ENCODE data around the gene ZNF787.
A peak's percentile ranks its signal among the peaks of the same experiment; 100 is the strongest.

The ZNF787 gene

DNA sequence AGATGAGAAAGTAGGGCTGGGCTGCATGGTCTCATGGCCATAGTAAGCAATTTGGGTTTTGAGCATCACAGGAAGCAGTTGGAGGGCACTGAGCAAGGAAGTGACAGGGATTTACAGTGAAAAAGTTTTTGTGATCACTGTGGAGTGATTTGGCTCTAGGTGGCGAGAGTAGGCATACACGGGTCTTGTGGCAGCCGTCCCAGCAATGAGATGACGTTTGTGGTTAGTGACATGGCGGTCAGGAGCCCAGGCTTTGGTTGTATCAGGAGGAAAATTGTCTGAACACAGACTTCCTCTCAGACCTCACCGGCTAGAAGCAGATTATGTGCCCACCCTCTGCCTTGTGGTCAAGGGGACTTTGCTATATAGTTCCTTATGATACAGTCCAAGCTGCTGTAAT lies 23.3 kb upstream of the ZNF787 start:
- no peak for DNase-seq (ENCODE audit: low spot score)

- no peak for DNase-seq (ENCODE audit: low spot score)
These were observed 21.9 kb upstream of the ZNF787 start for GRCh38 chr19:56142897-56143434.

GRCh38 chr19:56142087-56142787 lies 21.1 kb upstream of the ZNF787 start:
- DNase-seq (ENCODE audit: low spot score) = no peak

GRCh38 chr19:56141417-56141993 lies 20.4 kb upstream of the ZNF787 start:
- DNase-seq (ENCODE audit: low spot score) = no peak

DNA sequence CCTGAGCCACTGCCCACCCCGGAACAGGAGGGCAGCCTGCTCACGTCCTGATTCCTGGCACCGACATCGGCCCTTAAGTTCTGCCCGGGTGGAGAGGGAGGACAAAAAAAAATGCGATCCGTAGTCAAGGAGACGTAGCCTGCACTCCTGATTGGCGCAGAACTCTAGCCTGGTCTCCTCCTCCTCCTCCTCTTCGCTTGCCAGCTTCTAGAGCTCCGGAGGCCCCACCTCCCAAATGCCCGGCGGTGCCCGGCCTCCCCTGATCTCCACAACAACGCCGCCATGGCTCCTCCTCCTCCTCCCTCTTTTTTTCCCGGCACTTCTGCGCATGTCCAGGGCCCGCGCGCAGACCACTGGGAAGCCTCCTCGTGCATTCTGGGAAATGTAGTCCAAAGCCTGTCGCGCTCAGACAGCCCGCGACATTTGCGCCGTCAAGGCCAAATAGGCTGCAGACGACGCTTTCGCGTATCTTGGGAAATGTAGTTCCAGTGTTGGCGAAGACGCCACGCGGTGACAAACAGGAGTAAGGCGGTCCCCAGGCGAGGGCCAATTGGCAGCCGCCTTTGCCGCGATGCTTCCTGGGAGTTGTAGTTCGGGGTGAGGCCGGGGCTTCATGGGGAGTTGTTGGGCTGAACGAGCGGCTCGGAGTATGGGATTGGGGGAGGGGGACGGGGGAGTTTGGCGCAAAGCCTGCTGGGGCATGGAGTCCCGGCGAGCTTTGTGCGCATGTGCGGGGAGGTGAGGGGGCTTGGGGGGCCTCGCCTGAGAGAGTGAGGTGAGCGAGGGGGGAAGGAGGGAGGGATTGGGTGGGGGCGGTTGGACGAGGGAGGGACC lies 19.7 kb upstream of the ZNF787 start, which contains the start of gene ZNF444:
TSS of gene ZNF444 (plus strand) at position 705 of the 834 bp plus-strand sequence. CDS start 5,625 bp downstream, outside the sequence.
- peak; percentile 100 for DNase-seq (ENCODE audit: low spot score)

DNA sequence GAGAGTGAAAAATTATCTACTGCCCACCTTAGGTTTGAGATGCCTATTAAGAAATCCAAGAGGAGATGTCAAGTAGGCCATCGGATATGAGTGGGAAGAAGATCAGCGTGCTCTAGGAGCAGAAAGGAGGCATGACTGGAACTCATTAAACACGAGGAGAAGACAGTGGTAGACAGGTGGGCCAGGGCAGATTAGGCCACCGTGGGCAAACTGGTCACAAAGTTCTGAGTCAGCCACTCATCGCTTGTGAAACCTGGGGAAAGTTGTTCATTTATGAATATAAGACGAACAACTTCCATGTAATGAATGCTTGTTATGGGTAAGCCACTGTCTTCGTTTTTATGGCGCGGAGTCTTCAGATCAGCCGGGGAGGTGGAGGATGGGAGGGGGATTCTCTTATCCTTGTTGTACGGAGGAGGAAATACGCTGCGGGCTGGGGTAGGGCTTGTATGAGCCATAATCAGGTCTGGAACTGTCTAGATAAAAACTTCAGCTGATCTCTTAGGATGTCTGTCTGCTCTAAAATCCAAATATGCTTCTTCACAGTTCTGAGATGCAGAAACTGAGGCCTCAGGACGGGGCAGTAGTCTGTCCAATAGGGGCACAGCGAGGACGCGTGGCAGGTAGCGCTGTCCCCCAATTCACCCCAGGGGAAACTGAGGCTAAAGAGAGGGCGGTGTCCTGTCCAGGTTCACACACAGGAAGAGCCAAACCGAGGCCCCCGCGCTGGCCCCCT lies 18.9 kb upstream of the ZNF787 start:
- no peak for DNase-seq (ENCODE audit: low spot score)

DNA sequence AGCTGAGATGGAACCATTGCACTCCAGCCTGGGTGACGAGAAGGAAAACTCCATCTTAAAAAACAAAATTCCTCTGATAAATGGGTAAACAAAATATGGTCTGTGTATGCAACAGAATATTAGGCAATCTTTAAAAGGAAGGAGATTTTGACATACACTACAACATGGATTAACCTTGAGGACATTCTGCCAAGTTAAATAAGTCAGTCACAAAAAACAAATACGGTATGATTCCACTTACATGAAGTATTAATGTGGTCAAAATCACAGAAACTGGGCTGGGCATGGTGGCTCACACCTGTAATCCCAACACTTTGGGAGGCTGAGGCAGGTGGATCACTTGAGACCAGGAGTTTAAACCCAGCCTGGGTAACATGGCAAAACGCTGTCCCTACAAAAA lies 17.0 kb upstream of the ZNF787 start:
- DNase-seq (ENCODE audit: low spot score) = no peak

- no peak for DNase-seq (ENCODE audit: low spot score)
These were observed 16.3 kb upstream of the ZNF787 start for GRCh38 chr19:56137405-56137804.

GRCh38 chr19:56136362-56136761 lies 15.3 kb upstream of the ZNF787 start:
- DNase-seq (ENCODE audit: low spot score) = no peak

GRCh38 chr19:56134654-56134921 lies 13.5 kb upstream of the ZNF787 start:
- DNase-seq (ENCODE audit: low spot score) = no peak

- DNase-seq (ENCODE audit: low spot score) = no peak
These were observed 13.0 kb upstream of the ZNF787 start for GRCh38 chr19:56133858-56134653.

- DNase-seq (ENCODE audit: low spot score) = no peak
These were observed 11.3 kb upstream of the ZNF787 start for GRCh38 chr19:56132316-56132822.

- no peak for DNase-seq (ENCODE audit: low spot score)
These were observed 10.6 kb upstream of the ZNF787 start for GRCh38 chr19:56131651-56132050.

- DNase-seq (ENCODE audit: low spot score) = no peak
These were observed 8.9 kb upstream of the ZNF787 start for GRCh38 chr19:56130006-56130405.

DNA sequence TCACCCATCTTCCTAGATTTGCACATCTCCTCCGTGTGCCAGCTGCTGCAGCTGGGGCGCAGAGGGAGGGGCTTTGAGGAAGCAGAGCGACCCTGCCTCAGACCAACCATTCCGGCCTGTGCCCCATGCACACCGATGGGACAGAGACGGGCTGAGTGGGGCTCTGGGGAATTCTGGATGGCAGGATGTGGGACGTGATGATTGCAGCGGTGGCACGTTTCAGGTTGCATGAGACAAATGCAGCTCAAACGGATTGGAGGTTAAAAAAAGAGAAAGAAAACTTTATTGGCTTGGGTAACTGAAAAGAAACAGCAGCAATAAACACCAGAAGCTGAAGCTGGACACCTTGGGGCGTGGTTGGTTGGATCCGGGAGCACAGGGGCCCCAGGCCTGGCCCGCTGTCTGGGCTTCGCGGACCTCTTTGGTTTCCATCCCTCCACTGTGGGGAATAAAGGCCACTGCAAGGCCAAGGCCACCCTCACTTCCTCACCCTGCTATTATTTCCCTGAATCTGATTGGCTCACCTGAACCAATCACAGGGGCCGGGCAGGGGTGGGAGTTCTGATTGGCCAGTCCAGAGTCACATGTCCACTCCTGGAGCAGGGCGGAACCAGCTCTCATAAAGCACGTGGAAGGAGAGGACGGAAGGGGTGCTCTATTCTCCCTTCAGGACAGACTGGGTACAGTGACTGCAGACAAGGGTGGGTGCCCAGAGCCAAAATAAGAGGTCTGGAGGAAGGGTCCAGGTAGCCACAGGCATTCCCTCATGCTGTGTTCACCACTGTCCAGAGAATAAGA lies 6.1 kb upstream of the ZNF787 start:
- no peak for DNase-seq (ENCODE audit: low spot score)

- no peak for DNase-seq (ENCODE audit: low spot score)
These were observed 4.9 kb upstream of the ZNF787 start for GRCh38 chr19:56125806-56126590.

GRCh38 chr19:56124578-56124977 lies 3.5 kb upstream of the ZNF787 start:
- DNase-seq (ENCODE audit: low spot score) = no peak

DNA sequence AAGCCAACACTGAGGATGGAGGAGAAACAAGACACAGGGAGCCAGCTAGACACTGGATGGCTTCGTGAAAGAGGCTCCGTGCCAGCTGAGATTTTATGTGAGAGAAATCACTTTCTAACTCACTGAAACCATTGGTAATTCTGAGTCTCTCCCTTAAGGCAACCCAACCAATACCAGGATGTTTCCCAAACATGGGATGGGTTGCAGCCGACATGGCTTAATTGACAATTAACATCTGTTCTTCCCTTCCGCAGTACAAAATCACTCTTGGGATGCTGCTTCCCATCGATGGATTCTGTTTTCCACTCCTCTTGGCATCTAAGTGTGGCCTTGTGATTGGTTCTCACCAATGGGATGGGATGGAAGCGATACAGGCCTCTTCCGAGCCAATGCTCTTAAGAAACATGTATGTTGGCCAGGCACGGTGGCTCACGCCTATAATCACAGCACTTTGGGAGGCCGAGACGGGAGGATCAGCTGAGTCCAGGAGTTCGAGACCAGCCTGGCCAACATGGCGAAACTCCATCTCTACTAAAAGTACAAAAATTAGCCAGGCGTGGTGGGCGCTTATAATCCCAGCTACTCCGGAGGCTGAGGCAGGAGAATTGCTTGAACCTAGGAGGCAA lies 2.3 kb upstream of the ZNF787 start:
- no peak for DNase-seq (ENCODE audit: low spot score)

All from left forelimb (tissue), 1 donor.